Keratinocyte (primary cell): ENCODE data around the gene NFAT5. TPM values are rescaled to one million over a fixed set of nuclear protein-coding genes. Genes with fewer than 3 reads are reported as not detected.

Source experiments
- DNase-seq: peaks from one replicate; pipeline ENCODE4 v3.0.0-alpha.2; 2011; ENCODE audit warnings: low read depth, missing footprints, low spot score
- FAIRE-seq: peaks from 2 replicates; lab custom pipeline; 2011; peaks lifted over from hg19 to GRCh38; lab: Jason Lieb, UNC
- H2AFZ ChIP-seq: 2 replicates; pipeline ENCODE4 v1.6.0; 2012; ENCODE audit warnings: low read length, control low read depth, inconsistent platforms; ENCODE audit not compliant: control insufficient read depth
- H3K27ac ChIP-seq: 2 replicates; pipeline ENCODE4 v1.5.1; 2011; ENCODE audit warnings: low read length; ENCODE audit not compliant: control insufficient read depth, insufficient read depth
- H3K27me3 ChIP-seq: 3 replicates; pipeline ENCODE4 v1.6.0; 2011; ENCODE audit warnings: low read length; ENCODE audit not compliant: control insufficient read depth, insufficient read depth; ENCODE audit errors: extremely low read depth
- H3K36me3 ChIP-seq, 2 experiments: 2 replicates in 1 of 2; 3 replicates in 1 of 2; pipeline ENCODE4 v1.5.1; 2011; ENCODE audit warnings: low read length in 2 of 2, mild to moderate bottlenecking in 1 of 2; ENCODE audit not compliant: control insufficient read depth in 2 of 2, insufficient read depth in 2 of 2; ENCODE audit errors: extremely low read depth in 1 of 2
- H3K4me1 ChIP-seq: 3 replicates; pipeline ENCODE4 v1.5.1; 2011; ENCODE audit warnings: low read length; ENCODE audit not compliant: control insufficient read depth, insufficient read depth; ENCODE audit errors: extremely low read depth
- H3K4me2 ChIP-seq: 3 replicates; pipeline ENCODE4 v1.6.0; 2011; ENCODE audit warnings: low read depth, low read length; ENCODE audit not compliant: control insufficient read depth, insufficient read depth; ENCODE audit errors: extremely low read depth
- H3K4me3 ChIP-seq, 3 experiments: fragments of 200-600 bp in 1 of 3; sonication (generic) in 1 of 3; 2 replicates in 2 of 3; 3 replicates in 1 of 3; pipeline ENCODE4 v1.5.1; 2011 to 2016; ENCODE audit warnings: low read length in 3 of 3, mild to moderate bottlenecking in 3 of 3, control low read depth in 2 of 3, inconsistent platforms in 1 of 3, low read depth in 1 of 3, mixed read lengths in 1 of 3, mixed run types in 1 of 3, moderate library complexity in 1 of 3; ENCODE audit not compliant: control insufficient read depth in 2 of 3, insufficient read depth in 2 of 3; ENCODE audit errors: extremely low read depth in 1 of 3
- H3K79me2 ChIP-seq: 2 replicates; pipeline ENCODE4 v1.6.0; 2012; ENCODE audit warnings: low read length; ENCODE audit not compliant: control insufficient read depth, insufficient read depth
- H3K9ac ChIP-seq: 3 replicates; pipeline ENCODE4 v1.6.0; 2011; ENCODE audit warnings: low read length; ENCODE audit not compliant: control insufficient read depth, insufficient read depth; ENCODE audit errors: extremely low read depth
- H3K9me1 ChIP-seq: 3 replicates; pipeline ENCODE4 v1.6.0; 2011; ENCODE audit warnings: low read length; ENCODE audit not compliant: control insufficient read depth, insufficient read depth; ENCODE audit errors: extremely low read depth
- H3K9me3 ChIP-seq: 2 replicates; pipeline ENCODE4 v1.5.1; 2012; ENCODE audit warnings: low read depth, low read length; ENCODE audit not compliant: control insufficient read depth
- H4K20me1 ChIP-seq: 3 replicates; pipeline ENCODE4 v1.6.0; 2011; ENCODE audit warnings: low read length; ENCODE audit not compliant: control insufficient read depth, insufficient read depth; ENCODE audit errors: extremely low read depth
- EZH2 ChIP-seq: IDR thresholded peaks from one replicate; pipeline ENCODE4 v1.6.1; 2012; ENCODE audit warnings: inconsistent platforms, mild to moderate bottlenecking, low read length, moderate library complexity
- dilution Hi-C: fragments of 300-500 bp; cut with MboI; formaldehyde crosslinking; loops from one replicate; pipeline ENCODE4 v1.7.0; 2020; ENCODE audit warnings: low sequenced_read_pairs; ENCODE audit not compliant: extremely low pct_ligation_motif_present
- polyA plus RNA-seq, 5 experiments: library from polyadenylated mRNA; depleted of rRNA in 3 of 5; stranded (reverse) in 3 of 5; stranded (forward) in 1 of 5; unstranded in 1 of 5; fragments of >200 nt; gene quantifications; 1 replicate in 1 of 5; 2 replicates in 3 of 5; 3 replicates in 1 of 5; pipeline versions ENCODE4 v1.2.1 to v1.2.3, GENCODE V29; 2011 to 2012; ENCODE audit warnings: missing spikeins in 2 of 5, low read depth in 1 of 5, low replicate concordance in 1 of 5
- TF ChIP-seq, protein P1 (sequence below), 3 experiments: IDR thresholded peaks in 1 of 3; conservative IDR thresholded peaks in 1 of 3; optimal IDR thresholded peaks in 1 of 3; 2 replicates in 2 of 3; 3 replicates in 1 of 3; pipeline versions ENCODE3 to v1.5.1; 2011; ENCODE audit warnings: low read length in 3 of 3, mild to moderate bottlenecking in 3 of 3, moderate library complexity in 2 of 3, control low read depth in 1 of 3, inconsistent platforms in 1 of 3; ENCODE audit not compliant: insufficient read depth in 2 of 3; ENCODE audit errors: extremely low read depth in 1 of 3

NFAT5 gene
- polyA plus RNA-seq, 1 donor (not counting 4 experiments of a cell fraction or from before 2014, with no cell fraction given): 24.9 TPM

DNA sequence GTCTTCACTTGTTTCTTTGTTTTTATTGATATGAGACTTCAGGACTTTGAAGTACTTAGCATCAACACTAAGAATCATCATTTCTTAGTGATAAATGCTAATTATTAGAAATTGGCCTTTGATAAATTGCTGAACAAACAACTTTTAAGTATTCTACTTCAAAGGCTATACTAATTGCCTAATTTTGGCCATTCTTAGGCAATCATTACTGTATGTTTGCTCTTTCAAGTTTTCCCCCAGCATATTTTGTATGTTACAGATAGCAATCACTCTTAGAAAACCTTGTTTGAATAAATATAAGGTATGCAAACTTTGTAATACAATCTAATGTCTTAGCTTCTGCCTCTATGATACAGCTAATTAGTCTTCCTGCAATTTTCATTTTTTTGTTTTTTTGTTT, 114.6 kb downstream of the NFAT5 start:
- DNase-seq (no peak), FAIRE-seq (no peak)
- no peak overlapping the region for H3K4me3 ChIP-seq
- no peak overlapping the region for H3K9ac ChIP-seq
- H3K9me1 ChIP-seq: no peaks in the 10 kb centered on the region
- no peak overlapping the region for H3K4me2 ChIP-seq
- no peaks in the 10 kb centered on the region for H3K9me3 ChIP-seq
- TF ChIP-seq, protein P1, sequence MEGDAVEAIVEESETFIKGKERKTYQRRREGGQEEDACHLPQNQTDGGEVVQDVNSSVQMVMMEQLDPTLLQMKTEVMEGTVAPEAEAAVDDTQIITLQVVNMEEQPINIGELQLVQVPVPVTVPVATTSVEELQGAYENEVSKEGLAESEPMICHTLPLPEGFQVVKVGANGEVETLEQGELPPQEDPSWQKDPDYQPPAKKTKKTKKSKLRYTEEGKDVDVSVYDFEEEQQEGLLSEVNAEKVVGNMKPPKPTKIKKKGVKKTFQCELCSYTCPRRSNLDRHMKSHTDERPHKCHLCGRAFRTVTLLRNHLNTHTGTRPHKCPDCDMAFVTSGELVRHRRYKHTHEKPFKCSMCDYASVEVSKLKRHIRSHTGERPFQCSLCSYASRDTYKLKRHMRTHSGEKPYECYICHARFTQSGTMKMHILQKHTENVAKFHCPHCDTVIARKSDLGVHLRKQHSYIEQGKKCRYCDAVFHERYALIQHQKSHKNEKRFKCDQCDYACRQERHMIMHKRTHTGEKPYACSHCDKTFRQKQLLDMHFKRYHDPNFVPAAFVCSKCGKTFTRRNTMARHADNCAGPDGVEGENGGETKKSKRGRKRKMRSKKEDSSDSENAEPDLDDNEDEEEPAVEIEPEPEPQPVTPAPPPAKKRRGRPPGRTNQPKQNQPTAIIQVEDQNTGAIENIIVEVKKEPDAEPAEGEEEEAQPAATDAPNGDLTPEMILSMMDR (optimal IDR thresholded peaks at IDR 0.05 in 1 of 3, IDR thresholded peaks at IDR 0.05 in 1 of 3, conservative IDR thresholded peaks at IDR 0.05 in 1 of 3; ENCODE audit: extremely low read depth in 1 of 3, insufficient read depth in 2 of 3, low read length in 3 of 3): no peak
- TF ChIP-seq EZH2: no peak
- no peak overlapping the region for H2AFZ ChIP-seq
- no peaks in the 10 kb centered on the region for H3K27me3 ChIP-seq
- H3K27ac ChIP-seq: no peak overlapping the region
- dilution Hi-C loops: no loop called here
- H3K79me2 ChIP-seq: no peaks in the 10 kb centered on the region
- H4K20me1 ChIP-seq: no peaks in the 10 kb centered on the region
- H3K36me3 ChIP-seq: peaks cover 4 to 12% of the 10 kb centered on the region in 2 experiments
- no peaks in the 10 kb centered on the region for H3K4me1 ChIP-seq

- H3K4me3 ChIP-seq: no peak overlapping the region
These were observed 122.8 kb downstream of the NFAT5 start for GRCh38 chr16:69688589-69688988.

More at GRCh38 chr16:69688589-69688988, 122.8 kb downstream of the NFAT5 start:
- no peak overlapping the region for H3K9ac ChIP-seq
- H3K9me1 ChIP-seq: no peaks in the 10 kb centered on the region
- no peaks in the 10 kb centered on the region for H4K20me1 ChIP-seq
- dilution Hi-C loops: no loop called here
- H3K4me1 ChIP-seq: no peaks in the 10 kb centered on the region
- DNase-seq (no peak), FAIRE-seq (no peak)
- no peak overlapping the region for H2AFZ ChIP-seq
- H3K79me2 ChIP-seq: no peaks in the 10 kb centered on the region
- H3K27me3 ChIP-seq: no peaks in the 10 kb centered on the region
- no peak overlapping the region for H3K27ac ChIP-seq
- H3K36me3 ChIP-seq: peaks cover 21 to 24% of the 10 kb centered on the region in 2 experiments
- no peaks in the 10 kb centered on the region for H3K9me3 ChIP-seq
- TF ChIP-seq EZH2: no peak
- TF ChIP-seq, protein P1 (optimal IDR thresholded peaks at IDR 0.05 in 1 of 3, IDR thresholded peaks at IDR 0.05 in 1 of 3, conservative IDR thresholded peaks at IDR 0.05 in 1 of 3; ENCODE audit: extremely low read depth in 1 of 3, insufficient read depth in 2 of 3, low read length in 3 of 3): no peak
- H3K4me2 ChIP-seq: no peak overlapping the region
